C4-2B (cell line): ENCODE measurements around the gene CLDN3.
"Not testable (repeated sequence)": the region's sequence is repeated elsewhere in the genome, so short reads cannot be mapped to it uniquely, and the experiment has no call there.

Source experiments
- H3K27ac ChIP-seq: fragments of 450-650 bp; 2 replicates; pipeline ENCODE4 v1.5.1; 2017
- CTCF ChIP-seq: fragments of 450-650 bp; conservative IDR thresholded peaks from 2 replicates; pipeline ENCODE4 v1.5.1; 2017; ENCODE audit warnings: mild to moderate bottlenecking
- ZFX ChIP-seq: fragments of 450-650 bp; IDR thresholded peaks from 2 replicates; pipeline ENCODE4 v1.6.1; 2017

The CLDN3 gene

GRCh38 chr7:73802459-73802858, 32.4 kb upstream of the CLDN3 start:
- TF ChIP-seq CTCF, result no peak
- no peak for TF ChIP-seq ZFX
- H3K27ac ChIP-seq, result no peak overlapping the region

- no peak overlapping the region for H3K27ac ChIP-seq
- TF ChIP-seq ZFX (no peak), CTCF (no peak)
Observed at GRCh38 chr7:73801577-73801976, 31.5 kb upstream of the CLDN3 start.

GRCh38 chr7:73799282-73800141, 29.4 kb upstream of the CLDN3 start:
- H3K27ac ChIP-seq, result no peak overlapping the region
- TF ChIP-seq CTCF (no peak), ZFX (no peak)

- H3K27ac ChIP-seq, result not testable (repeated sequence)
Observed at GRCh38 chr7:73797176-73797575, 27.1 kb upstream of the CLDN3 start.

- not testable (repeated sequence) for H3K27ac ChIP-seq
Observed at GRCh38 chr7:73796656-73797055, 26.6 kb upstream of the CLDN3 start.

- not testable (repeated sequence) for H3K27ac ChIP-seq
Observed at GRCh38 chr7:73795188-73795587, 25.1 kb upstream of the CLDN3 start.

- not testable (repeated sequence) for H3K27ac ChIP-seq
Observed at GRCh38 chr7:73791170-73791690, 21.2 kb upstream of the CLDN3 start.

GRCh38 chr7:73789051-73789450, 19.0 kb upstream of the CLDN3 start:
- H3K27ac ChIP-seq, result no peak overlapping the region
- TF ChIP-seq ZFX, result no peak
- no peak for TF ChIP-seq CTCF

GRCh38 chr7:73787786-73788048, 17.6 kb upstream of the CLDN3 start:
- not testable (repeated sequence) for H3K27ac ChIP-seq

GRCh38 chr7:73786588-73786987, 16.5 kb upstream of the CLDN3 start:
- no peak for TF ChIP-seq CTCF
- TF ChIP-seq ZFX, result no peak
- no peak overlapping the region for H3K27ac ChIP-seq
